ENCODE data around the gene SLC25A19.

DNA sequence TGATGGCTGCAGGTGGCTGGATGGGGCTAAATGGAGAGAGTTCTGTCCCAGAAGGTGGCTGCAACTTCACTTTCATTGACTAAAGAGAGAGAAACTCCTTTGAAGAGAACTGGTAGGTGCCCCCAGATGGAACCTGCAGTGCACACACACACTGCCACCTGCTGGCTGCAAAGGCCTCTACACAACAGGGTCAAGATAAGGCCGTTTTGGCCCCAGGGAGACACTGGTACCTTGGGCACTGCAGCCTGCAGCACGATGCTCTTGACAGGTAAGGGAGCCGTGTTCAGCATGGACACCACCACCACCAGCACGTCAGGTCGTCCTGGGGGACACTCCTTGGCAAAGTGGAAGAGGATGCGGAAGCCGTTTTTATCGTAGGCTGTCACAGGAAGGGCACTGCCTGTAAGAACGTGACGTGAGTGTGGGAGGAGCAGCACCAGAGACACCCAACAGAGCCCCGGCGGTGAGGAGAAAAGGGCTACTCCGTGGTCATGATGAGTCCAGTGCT lies 50.5 kb downstream of the SLC25A19 start:
- TF ChIP-seq SUZ12 (IDR thresholded peaks at IDR 0.05; ENCODE audit: extremely low read depth, insufficient read depth, insufficient read length) (no peak), YY1 (IDR thresholded peaks at IDR 0.05; ENCODE audit: insufficient read depth, insufficient read length) (no peak)
